ENCODE measurements around the gene SYT13. TPM values are rescaled to one million over a fixed set of nuclear protein-coding genes. Genes with fewer than 3 reads are reported as not detected.

Gene SYT13
- total RNA-seq, 1 experiment from 2014 or later: 1.4 TPM

- TF ChIP-seq YY1 (IDR thresholded peaks at IDR 0.05; ENCODE audit: extremely low read depth, insufficient replicate concordance, low read depth, low read length) (no peak), EGR1 (IDR thresholded peaks at IDR 0.05; ENCODE audit: low read depth) (no peak), CBX3 (IDR thresholded peaks at IDR 0.05; ENCODE audit: low read depth) (no peak), EZH2phosphoT487 (IDR thresholded peaks at IDR 0.05; ENCODE audit: borderline replicate concordance) (no peak)
These were observed 40.7 kb downstream of the SYT13 start (continued) for GRCh38 chr11:45245218-45246045.

DNA sequence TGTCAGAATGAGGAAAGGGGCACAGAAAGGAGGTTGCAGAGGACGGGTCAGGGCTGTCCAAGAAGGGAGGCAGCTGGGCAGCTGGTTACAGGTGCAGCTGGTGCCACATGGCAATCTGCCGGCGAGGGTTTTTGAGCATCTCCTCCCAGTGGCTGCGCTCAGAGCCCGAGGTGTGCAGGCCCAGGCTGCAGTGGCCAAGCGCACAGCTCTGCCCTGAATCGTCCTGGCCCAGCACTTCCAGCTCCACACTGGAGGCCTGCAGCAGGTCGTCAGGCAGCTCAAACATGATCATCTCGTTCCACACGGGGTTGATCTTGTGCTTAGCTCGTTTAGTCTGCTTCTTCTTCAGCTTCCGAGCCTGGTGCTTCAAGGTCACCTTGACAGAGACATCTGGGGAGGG is 42.2 kb downstream of the SYT13 start:
- intact Hi-C loops (cut with micrococcal nuclease): no loop called here
- RAD21 ChIA-PET (ENCODE audit: low non-redundant PET in 1 of 2, low total read pairs in 2 of 2, uncharacterized antibody in 2 of 2, unreplicated experiment in 2 of 2): no interaction called here
- H3K4me3 ChIP-seq (replicated peaks in 1 of 2; ENCODE audit: low read depth in 1 of 2, low read length in 2 of 2): no peak overlapping the region
- H3K27ac ChIP-seq (ENCODE audit: low read depth, low read length): no peak overlapping the region
- no peak overlapping the region for H2AFZ ChIP-seq (ENCODE audit: low read depth, low read length, poor library complexity, severe bottlenecking)
- POLR2A ChIA-PET: no interaction called here
- no peaks in the 10 kb centered on the region for H3K4me1 ChIP-seq (ENCODE audit: control insufficient read depth in 1 of 2, insufficient read depth in 2 of 2, low read length in 2 of 2)
- no TSS peak for BruUV-seq (replicated peaks)
- no peak overlapping the region for H3K4me2 ChIP-seq (ENCODE audit: low read length)
- CTCF ChIA-PET: interaction anchor here (2.3 to 4.7 kb wide), 2 partner anchors 8 to 11 kb away, joined by 13 to 18 read pairs; no protein-coding TSS in a partner anchor
- no peak for ATAC-seq
- H3K79me2 ChIP-seq (ENCODE audit: insufficient read depth, low read length): no peaks in the 10 kb centered on the region
- no peaks in the 10 kb centered on the region for H3K9me3 ChIP-seq (ENCODE audit: control insufficient read depth in 1 of 2, insufficient read depth in 1 of 2, low read depth in 1 of 2, low read length in 2 of 2)
- H3K9me2 ChIP-seq (ENCODE audit: insufficient read depth): no peaks in the 10 kb centered on the region
- TF ChIP-seq ZBTB33 (IDR thresholded peaks at IDR 0.05; ENCODE audit: extremely low read depth, insufficient replicate concordance, low read length): no peak
- H3K36me3 ChIP-seq (ENCODE audit: control insufficient read depth in 1 of 2, insufficient read depth in 2 of 2, low read length in 2 of 2): no peaks in the 10 kb centered on the region
- H4K20me1 ChIP-seq (ENCODE audit: insufficient read depth): no peaks in the 10 kb centered on the region
- no peak for DNase-seq (ENCODE audit: low read depth, low spot score)
- no peak overlapping the region for H3K9ac ChIP-seq (ENCODE audit: low read length)
- 0 out of 2 replicates have a peak, but pooled peaks cover 3% of the 10 kb centered on the region for H3K27me3 ChIP-seq (ENCODE audit: insufficient read depth, low read length)
